ENCODE results near the gene PHLDB3. TPM values are rescaled to one million over a fixed set of nuclear protein-coding genes. Genes with fewer than 3 reads are reported as not detected.
"Not testable (repeated sequence)": the region's sequence is repeated elsewhere in the genome, so short reads cannot be mapped to it uniquely, and the experiment has no call there.

PHLDB3 gene
- total RNA-seq, 1 donor: 8.0 TPM

DNA sequence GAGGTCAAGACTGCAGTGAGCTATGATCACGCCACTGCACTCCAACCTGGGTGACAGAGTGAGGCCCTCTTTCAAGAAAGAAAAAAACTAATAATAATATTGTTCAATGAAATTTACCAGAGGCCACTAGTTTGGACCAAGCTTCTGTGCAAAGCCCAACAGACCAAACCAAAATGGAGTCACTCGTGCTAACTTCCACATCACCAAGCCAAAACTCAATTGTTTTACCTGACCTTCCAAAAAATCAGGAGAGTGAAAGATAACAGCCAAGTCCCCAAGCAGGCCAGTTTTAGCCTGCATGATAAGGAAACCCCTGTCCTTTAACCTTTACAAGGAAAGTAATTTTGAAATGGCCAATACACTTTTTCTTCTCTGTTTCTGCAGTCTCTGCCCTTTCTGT lies 59.1 kb downstream of the PHLDB3 start:
- TF ChIP-seq, protein P1, sequence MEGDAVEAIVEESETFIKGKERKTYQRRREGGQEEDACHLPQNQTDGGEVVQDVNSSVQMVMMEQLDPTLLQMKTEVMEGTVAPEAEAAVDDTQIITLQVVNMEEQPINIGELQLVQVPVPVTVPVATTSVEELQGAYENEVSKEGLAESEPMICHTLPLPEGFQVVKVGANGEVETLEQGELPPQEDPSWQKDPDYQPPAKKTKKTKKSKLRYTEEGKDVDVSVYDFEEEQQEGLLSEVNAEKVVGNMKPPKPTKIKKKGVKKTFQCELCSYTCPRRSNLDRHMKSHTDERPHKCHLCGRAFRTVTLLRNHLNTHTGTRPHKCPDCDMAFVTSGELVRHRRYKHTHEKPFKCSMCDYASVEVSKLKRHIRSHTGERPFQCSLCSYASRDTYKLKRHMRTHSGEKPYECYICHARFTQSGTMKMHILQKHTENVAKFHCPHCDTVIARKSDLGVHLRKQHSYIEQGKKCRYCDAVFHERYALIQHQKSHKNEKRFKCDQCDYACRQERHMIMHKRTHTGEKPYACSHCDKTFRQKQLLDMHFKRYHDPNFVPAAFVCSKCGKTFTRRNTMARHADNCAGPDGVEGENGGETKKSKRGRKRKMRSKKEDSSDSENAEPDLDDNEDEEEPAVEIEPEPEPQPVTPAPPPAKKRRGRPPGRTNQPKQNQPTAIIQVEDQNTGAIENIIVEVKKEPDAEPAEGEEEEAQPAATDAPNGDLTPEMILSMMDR (IDR thresholded peaks at IDR 0.05; ENCODE audit: insufficient read depth, low read length): no peak
- DNase-seq (ENCODE audit: low read depth): no peak
- no peak overlapping the region for H3K4me3 ChIP-seq (ENCODE audit: low read depth, low read length)

GRCh38 chr19:43444531-43445287 lies 59.8 kb downstream of the PHLDB3 start:
- TF ChIP-seq, protein P1 (IDR thresholded peaks at IDR 0.05; ENCODE audit: insufficient read depth, low read length): no peak
- no peak for DNase-seq (ENCODE audit: low read depth)
- H3K4me3 ChIP-seq (ENCODE audit: low read depth, low read length): no peak overlapping the region

GRCh38 chr19:43444091-43444490 lies 60.5 kb downstream of the PHLDB3 start:
- not testable (repeated sequence) for DNase-seq (ENCODE audit: low read depth); H3K4me3 ChIP-seq (ENCODE audit: low read depth, low read length)

GRCh38 chr19:43441716-43442115 lies 62.8 kb downstream of the PHLDB3 start:
- DNase-seq (ENCODE audit: low read depth): no peak
- TF ChIP-seq, protein P1 (IDR thresholded peaks at IDR 0.05; ENCODE audit: insufficient read depth, low read length): no peak
- no peak overlapping the region for H3K4me3 ChIP-seq (ENCODE audit: low read depth, low read length)

DNA sequence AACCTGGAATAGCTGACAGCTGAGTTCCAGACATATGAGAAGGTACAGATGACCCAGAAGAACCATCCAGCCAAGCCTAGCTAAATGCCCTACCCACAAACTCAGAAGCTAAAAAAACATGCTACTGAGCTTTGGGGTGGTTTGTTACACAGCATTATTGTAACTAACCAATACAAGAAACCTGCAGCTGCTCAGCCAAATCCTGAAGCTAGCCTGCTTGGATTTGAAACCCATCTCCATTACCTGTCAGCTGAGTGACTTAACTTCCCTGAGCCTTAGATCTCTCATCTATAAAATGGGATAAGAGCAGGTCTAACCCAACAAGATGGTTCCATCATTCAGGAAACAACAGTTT lies 64.9 kb downstream of the PHLDB3 start:
- DNase-seq (ENCODE audit: low read depth): no peak

GRCh38 chr19:43439032-43439708 lies 65.4 kb downstream of the PHLDB3 start:
- TF ChIP-seq, protein P1 (IDR thresholded peaks at IDR 0.05; ENCODE audit: insufficient read depth, low read length): no peak
- peak; percentile 80 for DNase-seq (ENCODE audit: low read depth)
- no peak overlapping the region for H3K4me3 ChIP-seq (ENCODE audit: low read depth, low read length)

More for the DNA sequence above, 64.9 kb downstream of the PHLDB3 start:
- TF ChIP-seq, protein P1 (IDR thresholded peaks at IDR 0.05; ENCODE audit: insufficient read depth, low read length): no peak
- H3K4me3 ChIP-seq (ENCODE audit: low read depth, low read length): no peak overlapping the region

- no peak overlapping the region for H3K4me3 ChIP-seq (ENCODE audit: low read depth, low read length)
- peak; percentile 97 for DNase-seq (ENCODE audit: low read depth)
- TF ChIP-seq, protein P1 (IDR thresholded peaks at IDR 0.05; ENCODE audit: insufficient read depth, low read length): no peak
Measured at GRCh38 chr19:43438291-43439031, 66.1 kb downstream of the PHLDB3 start.
